MCF 10A (cell line): ENCODE measurements around the gene POFUT1. TPM values are rescaled to one million over a fixed set of nuclear protein-coding genes. Genes with fewer than 3 reads are reported as not detected.

Experiments
- BruUV-seq: library from RNA; stranded (reverse); fragments of 400-500 nt; replicated peaks from 2 replicates; lab custom pipeline; 2021; lab: Mats Ljungman, UMichigan
- CTCF ChIA-PET: fragments of 300-600 bp; sonication (Branson Sonifier 250); formaldehyde crosslinking; extraction: SDS; loops from one replicate; lab custom pipeline; 2021; ENCODE audit warnings: antibody characterized with exemption, inconsistent platforms; lab: Yijun Ruan, JAX
- POLR2A ChIA-PET: fragments of 300-600, 350-650 bp; sonication (Branson Sonifier 250); formaldehyde crosslinking; extraction: SDS; loops from one replicate; lab custom pipeline; 2020; ENCODE audit warnings: antibody characterized with exemption, inconsistent platforms; lab: Yijun Ruan, JAX
- DNase-seq: peaks from one replicate; pipeline ENCODE4 v3.0.0-alpha.2; 2018; ENCODE audit not compliant: unreplicated experiment
- H3K27ac Mint-ChIP-seq: one replicate; pipeline ENCODE4 v1.8.0; 2022; ENCODE audit warnings: mild to moderate bottlenecking, low read depth, mixed read lengths; ENCODE audit not compliant: unreplicated experiment
- H3K27me3 Mint-ChIP-seq: one replicate; pipeline ENCODE4 v1.8.0; 2022; ENCODE audit warnings: mixed read lengths; ENCODE audit not compliant: insufficient read depth, unreplicated experiment
- H3K36me3 Mint-ChIP-seq: one replicate; pipeline ENCODE4 v1.8.0; 2022; ENCODE audit warnings: mild to moderate bottlenecking, moderate library complexity, mixed read lengths; ENCODE audit not compliant: insufficient read depth, unreplicated experiment
- H3K4me1 Mint-ChIP-seq: one replicate; pipeline ENCODE4 v1.8.0; 2022; ENCODE audit warnings: mixed read lengths; ENCODE audit not compliant: insufficient read depth, unreplicated experiment
- H3K4me3 Mint-ChIP-seq: one replicate; pipeline ENCODE4 v1.8.0; 2022; ENCODE audit warnings: mild to moderate bottlenecking, moderate library complexity, mixed read lengths; ENCODE audit not compliant: unreplicated experiment
- H3K9me3 Mint-ChIP-seq: one replicate; pipeline ENCODE4 v1.8.0; 2022; ENCODE audit warnings: mixed read lengths; ENCODE audit not compliant: unreplicated experiment
- intact Hi-C: fragments of 100-400 bp; cut with micrococcal nuclease; formaldehyde crosslinking; loops from 2 replicates; pipeline ENCODE4 v1.14.1; 2022
- total RNA-seq: library from RNA; stranded (reverse); gene quantifications from 2 replicates; pipeline ENCODE4 v1.2.3, GENCODE V29; 2022
- TF ChIP-seq, protein P1 (sequence below): fragments of 200-600 bp; IDR thresholded peaks from one replicate; pipeline ENCODE4 v1.8.0; 2022; ENCODE audit warnings: antibody characterized with exemption, mild to moderate bottlenecking; ENCODE audit not compliant: unreplicated experiment

The POFUT1 gene
- total RNA-seq, 1 experiment from 2014 or later: 43.9 TPM

DNA sequence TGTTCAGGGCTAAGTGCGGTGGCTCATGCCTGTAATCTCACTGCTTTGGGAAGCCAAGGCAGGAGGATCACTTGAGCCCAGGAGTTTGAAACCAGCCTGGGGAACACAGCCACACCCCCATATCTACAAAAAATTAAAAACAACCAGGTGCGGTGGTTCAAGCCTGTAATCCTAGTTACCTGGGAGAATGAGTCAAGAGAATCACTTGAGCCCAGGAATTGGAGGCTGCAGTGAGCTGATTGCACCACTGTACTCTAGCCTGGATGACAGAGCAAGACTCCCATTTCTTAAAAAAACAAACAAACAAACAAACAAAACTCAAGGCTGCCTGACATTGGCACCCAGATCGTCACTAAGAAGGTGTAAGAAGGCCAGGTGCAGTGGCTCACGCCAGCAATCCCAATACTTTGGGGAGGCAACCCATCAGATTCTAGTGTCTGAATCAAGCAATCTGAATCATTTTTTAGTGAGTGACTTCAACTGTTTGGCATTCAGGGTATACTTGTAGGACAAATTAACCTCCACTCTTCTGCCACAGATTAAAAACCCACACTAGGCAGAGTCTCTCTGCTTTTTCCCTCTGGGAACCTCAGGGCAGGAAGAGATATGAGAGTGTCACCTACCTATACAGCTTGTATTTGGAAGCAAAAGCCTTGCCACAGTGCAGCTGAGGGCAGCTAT is 6.2 kb upstream of the POFUT1 start:
- ChIA-PET CTCF (no interaction called here), POLR2A (interaction anchor here (1.3 kb wide), 1 partner anchor 92 kb away, joined by 5 read pairs; the partner anchor contains the start of gene TM9SF4)
- no peak for DNase-seq
- Mint-ChIP-seq H3K9me3 (no peaks in the 10 kb centered on the region), H3K36me3 (peaks cover 68% of the 10 kb centered on the region), H3K27ac (peak overlapping the region; percentile 35), H3K4me3 (no peak overlapping the region), H3K4me1 (peaks cover 44% of the 10 kb centered on the region), H3K27me3 (no peaks in the 10 kb centered on the region)
- BruUV-seq: no TSS peak
- TF ChIP-seq, protein P1, sequence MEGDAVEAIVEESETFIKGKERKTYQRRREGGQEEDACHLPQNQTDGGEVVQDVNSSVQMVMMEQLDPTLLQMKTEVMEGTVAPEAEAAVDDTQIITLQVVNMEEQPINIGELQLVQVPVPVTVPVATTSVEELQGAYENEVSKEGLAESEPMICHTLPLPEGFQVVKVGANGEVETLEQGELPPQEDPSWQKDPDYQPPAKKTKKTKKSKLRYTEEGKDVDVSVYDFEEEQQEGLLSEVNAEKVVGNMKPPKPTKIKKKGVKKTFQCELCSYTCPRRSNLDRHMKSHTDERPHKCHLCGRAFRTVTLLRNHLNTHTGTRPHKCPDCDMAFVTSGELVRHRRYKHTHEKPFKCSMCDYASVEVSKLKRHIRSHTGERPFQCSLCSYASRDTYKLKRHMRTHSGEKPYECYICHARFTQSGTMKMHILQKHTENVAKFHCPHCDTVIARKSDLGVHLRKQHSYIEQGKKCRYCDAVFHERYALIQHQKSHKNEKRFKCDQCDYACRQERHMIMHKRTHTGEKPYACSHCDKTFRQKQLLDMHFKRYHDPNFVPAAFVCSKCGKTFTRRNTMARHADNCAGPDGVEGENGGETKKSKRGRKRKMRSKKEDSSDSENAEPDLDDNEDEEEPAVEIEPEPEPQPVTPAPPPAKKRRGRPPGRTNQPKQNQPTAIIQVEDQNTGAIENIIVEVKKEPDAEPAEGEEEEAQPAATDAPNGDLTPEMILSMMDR: no peak
- intact Hi-C loops: no loop called here

DNA sequence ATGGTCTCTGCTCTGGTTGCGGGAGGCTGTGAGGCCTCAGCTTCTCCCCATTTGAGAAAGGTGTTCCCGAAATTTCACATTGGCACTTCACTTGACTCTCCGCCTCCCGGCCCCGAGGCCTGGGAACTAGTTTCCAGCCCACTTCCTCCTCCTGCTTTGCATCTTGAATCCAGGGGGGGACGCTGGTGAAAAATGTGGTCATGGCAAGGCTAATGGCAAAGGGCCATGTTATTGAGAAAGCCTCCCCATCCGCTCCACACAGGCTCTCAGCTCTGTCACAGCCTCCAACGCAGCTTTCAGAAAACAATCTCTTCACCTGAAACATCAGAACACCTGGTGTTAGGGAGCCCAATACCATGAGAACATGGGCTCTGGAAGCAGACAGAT is 5.7 kb upstream of the POFUT1 start:
- POLR2A ChIA-PET: interaction anchor here (0.6 to 1.3 kb wide), 5 partner anchors 13 to 1609 kb away, joined by 3 to 5 read pairs (median 3); partner anchors contain the start of genes CHMP4B and TM9SF4

DNA sequence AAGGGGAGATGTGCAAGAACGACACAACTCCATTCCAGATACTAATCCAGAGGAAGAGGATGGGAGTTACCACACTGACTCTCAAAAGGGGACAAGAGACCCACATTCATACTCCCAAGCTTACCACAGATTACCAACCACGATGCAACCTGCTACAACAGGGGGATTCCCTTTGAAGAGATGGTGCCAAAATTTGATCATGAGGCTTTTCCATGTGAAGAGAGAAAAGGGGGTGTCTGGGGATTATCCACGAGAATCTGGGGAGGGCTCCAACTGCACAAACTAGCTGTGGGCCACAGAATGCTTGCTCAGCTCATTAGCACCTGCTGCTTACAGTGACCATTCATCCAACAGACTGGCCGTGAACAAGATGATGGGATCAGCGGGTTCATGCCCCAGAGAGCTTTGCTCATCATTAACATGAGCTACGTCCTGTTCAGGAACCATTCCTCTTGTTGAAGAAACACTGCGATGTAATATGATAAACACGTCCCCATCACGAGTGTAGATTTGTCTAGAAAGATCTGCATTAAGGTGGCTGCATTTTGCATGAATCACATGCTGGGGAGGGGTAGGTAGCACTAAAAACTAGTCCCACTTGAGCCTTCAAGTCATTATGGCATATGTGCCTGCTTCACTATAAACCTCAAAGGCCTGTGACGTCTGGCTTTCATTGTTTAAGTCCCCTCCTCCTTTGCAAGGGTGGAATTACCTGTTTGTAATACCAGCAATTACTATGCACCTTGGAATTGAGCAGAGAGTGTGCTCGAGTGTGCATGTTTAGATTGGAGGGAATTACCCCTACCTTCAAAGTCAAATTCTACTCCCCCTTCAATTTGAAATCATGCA is 4.1 kb upstream of the POFUT1 start:
- ChIA-PET POLR2A (interaction anchor here (0.6 to 3.2 kb wide), 9 partner anchors 10 to 156 kb away, joined by 3 to 23 read pairs (median 4); partner anchors contain the start of gene TM9SF4), CTCF (interaction anchor here (0.7 to 1.0 kb wide), 4 partner anchors 10 to 261 kb away, joined by 3 read pairs; no protein-coding TSS in a partner anchor)
- Mint-ChIP-seq H3K36me3 (peaks cover 51% of the 10 kb centered on the region), H3K27me3 (no peaks in the 10 kb centered on the region), H3K27ac (peak overlapping the region; percentile 100), H3K4me1 (peaks cover 51% of the 10 kb centered on the region), H3K9me3 (no peaks in the 10 kb centered on the region), H3K4me3 (peak overlapping the region; percentile 100)
- no TSS peak for BruUV-seq
- DNase-seq: no peak
- TF ChIP-seq, protein P1: no peak
- intact Hi-C loops: no loop called here

More for the DNA sequence above, 5.7 kb upstream of the POFUT1 start:
- no peak overlapping the region for H3K4me3 Mint-ChIP-seq
- H3K4me1 Mint-ChIP-seq: peaks cover 49% of the 10 kb centered on the region
- H3K36me3 Mint-ChIP-seq: peaks cover 67% of the 10 kb centered on the region
- no peaks in the 10 kb centered on the region for H3K9me3 Mint-ChIP-seq
- DNase-seq: peak; percentile 53
- TF ChIP-seq, protein P1: no peak
- intact Hi-C loops: no loop called here
- CTCF ChIA-PET: interaction anchor here (0.7 kb wide), 1 partner anchor 8 kb away, joined by 3 read pairs; no protein-coding TSS in a partner anchor
- H3K27ac Mint-ChIP-seq: peak overlapping the region; percentile 100
- no peaks in the 10 kb centered on the region for H3K27me3 Mint-ChIP-seq
- BruUV-seq: no TSS peak
